Upper lobe of right lung (tissue), 1 donor: Measurements from ENCODE around the gene MAOB. TPM values are rescaled to one million over a fixed set of nuclear protein-coding genes. Genes with fewer than 3 reads are reported as not detected.

Experiments used
- ATAC-seq: fragments of 200-7000 bp; cut with Tn5 transposase; one replicate; pipeline ENCODE4 v1.9.1; 2020; ENCODE audit warnings: mild to moderate bottlenecking, moderate library complexity
- DNase-seq: peaks from one replicate; pipeline ENCODE4 v3.0.0-alpha.2; 2020
- H3K27ac ChIP-seq: fragments of 200-600 bp; one replicate; pipeline ENCODE4 v1.8.0; 2022
- H3K27me3 ChIP-seq: fragments of 200-600 bp; one replicate; pipeline ENCODE4 v1.8.0; 2022; ENCODE audit warnings: mild to moderate bottlenecking
- H3K36me3 ChIP-seq: fragments of 200-600 bp; one replicate; pipeline ENCODE4 v1.8.0; 2022
- H3K4me1 ChIP-seq: fragments of 200-600 bp; one replicate; pipeline ENCODE4 v1.8.0; 2022
- H3K4me3 ChIP-seq: fragments of 200-600 bp; one replicate; pipeline ENCODE4 v1.8.0; 2022; ENCODE audit warnings: mild to moderate bottlenecking
- H3K9me3 ChIP-seq: fragments of 200-600 bp; one replicate; pipeline ENCODE4 v1.8.0; 2022
- CTCF ChIP-seq: fragments of 200-600 bp; IDR thresholded peaks from one replicate; pipeline ENCODE4 v1.8.0; 2022; ENCODE audit warnings: antibody characterized with exemption
- intact Hi-C: fragments of 100-400 bp; cut with DNase I; formaldehyde crosslinking; loops from one replicate; pipeline ENCODE4 v1.11.0; 2022
- total RNA-seq: library from RNA; stranded (reverse); fragmentation: NEBNext Ultra II Directional; extraction: Animal tissue kit (Norgen Biotek cat#: 25700); gene quantifications from one replicate; pipeline ENCODE4 v1.2.1, GENCODE V29; 2021
- donor health status: DM: no; HTN: yes; CAD: no; lungs with severe emphysema.

Gene MAOB
- total RNA-seq, 1 donor from 2014 or later = 38.9 TPM

GRCh38 chrX:43898406-43899035 is 16.3 kb upstream of the MAOB start:
- Histone ChIP-seq H3K9me3 (no peaks in the 10 kb centered on the region), H3K4me3 (no peak overlapping the region), H3K27ac (no peak overlapping the region), H3K27me3 (no peaks in the 10 kb centered on the region), H3K36me3 (no peaks in the 10 kb centered on the region), H3K4me1 (no peaks in the 10 kb centered on the region)
- intact Hi-C loops = no loop called here
- ATAC-seq (no peak), DNase-seq (no peak)
- no peak for TF ChIP-seq CTCF

GRCh38 chrX:43897290-43897689 is 15.0 kb upstream of the MAOB start:
- H3K9me3 ChIP-seq = no peaks in the 10 kb centered on the region
- intact Hi-C loops = no loop called here
- H3K27ac ChIP-seq = no peak overlapping the region

GRCh38 chrX:43892336-43892870 is 10.2 kb upstream of the MAOB start:
- no peak for DNase-seq
- TF ChIP-seq CTCF = no peak
- intact Hi-C loops = no loop called here
- Histone ChIP-seq H3K4me3 (no peak overlapping the region), H3K27ac (no peak overlapping the region), H3K36me3 (no peaks in the 10 kb centered on the region), H3K27me3 (no peaks in the 10 kb centered on the region), H3K4me1 (no peaks in the 10 kb centered on the region), H3K9me3 (no peaks in the 10 kb centered on the region)
- no peak for ATAC-seq

More at GRCh38 chrX:43897290-43897689, 15.0 kb upstream of the MAOB start:
- Histone ChIP-seq H3K4me1 (no peaks in the 10 kb centered on the region), H3K27me3 (no peaks in the 10 kb centered on the region), H3K4me3 (no peak overlapping the region), H3K36me3 (no peaks in the 10 kb centered on the region)
- no peak for TF ChIP-seq CTCF
- ATAC-seq (no peak), DNase-seq (no peak)

- no peak overlapping the region for H3K27ac ChIP-seq
- no peaks in the 10 kb centered on the region for H3K36me3 ChIP-seq
- intact Hi-C loops = no loop called here
- no peak for TF ChIP-seq CTCF
- H3K27me3 ChIP-seq = no peaks in the 10 kb centered on the region
- no peaks in the 10 kb centered on the region for H3K9me3 ChIP-seq
- ATAC-seq = no peak
- H3K4me1 ChIP-seq = no peaks in the 10 kb centered on the region
- no peak for DNase-seq
- no peak overlapping the region for H3K4me3 ChIP-seq
These were observed 3.4 kb upstream of the MAOB start for GRCh38 chrX:43885617-43886016.

- Histone ChIP-seq H3K4me3 (peak overlapping the region; percentile 36), H3K27me3 (no peaks in the 10 kb centered on the region), H3K27ac (peak overlapping the region; percentile 66), H3K4me1 (no peaks in the 10 kb centered on the region), H3K36me3 (no peaks in the 10 kb centered on the region), H3K9me3 (no peaks in the 10 kb centered on the region)
- TF ChIP-seq CTCF = no peak
- no peak for DNase-seq
- no peak for ATAC-seq
- intact Hi-C loops = no loop called here
These were observed 598 bp downstream of the MAOB start for GRCh38 chrX:43881410-43882293.
